Posterior vena cava (tissue), 2 donors: ENCODE measurements around the gene HACD2. TPM values are rescaled to one million over a fixed set of nuclear protein-coding genes. Genes with fewer than 3 reads are reported as not detected.

Experiments used
- DNase-seq: peaks from one replicate; pipeline ENCODE4 v3.0.0-alpha.2; 2020; ENCODE audit warnings: low spot score
- intact Hi-C, 2 donors: fragments of 100-400 bp; cut with DNase I; formaldehyde crosslinking; loops; one replicate each; pipeline versions ENCODE4 v1.14.1 to v1.14.2; 2022 to 2023
- total RNA-seq, 2 donors: library from RNA; stranded (reverse); fragmentation: NEBNext Ultra II Directional; extraction: Animal tissue kit (Norgen Biotek cat#: 25700); gene quantifications; one replicate each; pipeline ENCODE4 v1.2.1, GENCODE V29; 2021
- donor health status: DM: yes; HTN: yes; CAD: no.
- donor health status: DM: yes; HTN: yes; CAD: no.

HACD2 gene
- total RNA-seq, 2 donors from 2014 or later = 16.5 to 19.9 TPM

GRCh38 chr3:123469323-123469995 is 115.4 kb downstream of the HACD2 start:
- intact Hi-C loops = no loop called here
- no peak for DNase-seq

DNA sequence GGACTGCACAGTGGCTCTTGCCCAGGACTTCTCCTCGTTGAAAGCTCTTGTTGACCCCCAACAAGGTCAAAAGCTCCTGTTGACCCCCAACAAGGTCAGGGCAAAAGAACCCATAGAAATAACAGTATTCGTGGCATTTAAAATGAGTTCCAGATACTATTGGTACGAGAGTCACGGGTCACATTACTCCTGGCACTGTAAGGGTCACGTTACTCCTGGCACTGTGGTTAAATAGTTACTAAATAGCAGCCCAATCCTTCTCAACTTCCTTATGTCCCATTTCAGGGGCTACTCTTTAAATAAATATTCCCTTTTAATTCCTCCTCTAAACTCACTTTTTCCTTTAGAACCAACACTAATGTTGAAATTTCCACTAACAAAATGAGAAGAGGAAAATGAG is 117.8 kb downstream of the HACD2 start:
- DNase-seq = no peak
- intact Hi-C loops = no loop called here

GRCh38 chr3:123464211-123464610 is 120.6 kb downstream of the HACD2 start:
- no peak for DNase-seq
- intact Hi-C loops = loop anchor here in 1 of 2 donors (5.0 kb wide), 1 partner anchor 943 kb away; no protein-coding TSS in a partner anchor

DNA sequence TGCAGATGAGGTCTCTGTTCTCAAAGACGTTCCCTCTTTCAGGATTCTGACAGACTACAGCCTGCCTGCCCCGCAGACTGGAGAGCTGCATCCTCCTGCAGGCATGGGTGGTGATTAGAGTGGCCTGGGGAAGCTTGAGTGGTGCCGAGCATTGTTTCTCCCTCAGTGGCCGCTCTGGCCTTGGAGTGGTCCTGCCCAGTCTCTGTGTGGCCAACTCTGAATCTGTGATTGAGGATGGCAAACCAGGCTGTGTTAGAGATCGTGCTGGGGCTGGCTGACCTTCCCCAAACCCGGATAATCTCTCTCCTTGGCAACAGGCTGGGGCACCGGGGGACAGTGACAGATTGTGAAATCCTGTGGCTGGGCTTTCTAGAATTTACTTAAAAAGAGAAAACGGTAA is 125.0 kb downstream of the HACD2 start:
- intact Hi-C loops = loop anchor here in 1 of 2 donors (5.0 kb wide), 1 partner anchor 947 kb away; no protein-coding TSS in a partner anchor
- DNase-seq = no peak

DNA sequence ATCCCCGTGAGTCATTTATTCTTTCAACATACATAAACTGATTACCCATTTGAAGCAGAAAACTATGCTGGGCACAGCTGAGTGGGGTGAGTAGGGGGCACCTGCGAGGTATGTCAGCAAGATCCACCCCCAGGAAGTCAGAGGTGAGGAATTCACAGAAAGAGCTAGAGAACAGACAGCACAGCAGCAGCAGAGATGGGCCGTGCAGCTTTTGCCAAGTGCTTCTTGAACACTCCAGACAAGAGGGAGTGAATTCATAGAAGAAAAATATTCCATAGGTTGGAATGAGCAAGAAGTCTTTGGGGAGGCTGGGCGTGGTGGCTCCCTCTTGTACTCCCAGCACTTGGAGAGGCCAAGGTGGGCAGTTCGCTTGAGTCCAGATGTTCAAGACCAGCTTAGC is 126.6 kb downstream of the HACD2 start:
- intact Hi-C loops = no loop called here
- no peak for DNase-seq

DNA sequence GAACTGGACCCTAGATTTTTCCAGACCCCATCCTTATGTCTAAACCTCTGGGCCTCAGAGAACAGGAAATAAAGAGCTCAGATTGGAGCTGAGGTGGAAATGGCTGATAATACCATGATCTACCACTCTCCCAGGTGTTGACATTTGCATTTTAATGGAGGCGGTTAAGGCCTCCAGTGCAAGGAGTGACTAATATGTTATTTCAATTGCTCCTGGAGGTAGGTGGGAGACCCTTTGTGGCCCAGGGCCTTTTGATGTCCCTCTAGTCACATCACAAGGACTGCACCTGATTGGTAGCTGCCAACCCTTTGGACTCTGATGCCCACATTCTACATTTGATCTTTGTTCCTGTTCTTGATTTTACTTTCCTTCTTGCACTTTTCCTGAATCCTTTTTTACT is 127.0 kb downstream of the HACD2 start:
- intact Hi-C loops = no loop called here
- no peak for DNase-seq

GRCh38 chr3:123453675-123454074 is 131.2 kb downstream of the HACD2 start:
- DNase-seq = no peak
- intact Hi-C loops = loop anchor here in 1 of 2 donors (5.0 kb wide), 1 partner anchor 34 kb away; no protein-coding TSS in a partner anchor

DNA sequence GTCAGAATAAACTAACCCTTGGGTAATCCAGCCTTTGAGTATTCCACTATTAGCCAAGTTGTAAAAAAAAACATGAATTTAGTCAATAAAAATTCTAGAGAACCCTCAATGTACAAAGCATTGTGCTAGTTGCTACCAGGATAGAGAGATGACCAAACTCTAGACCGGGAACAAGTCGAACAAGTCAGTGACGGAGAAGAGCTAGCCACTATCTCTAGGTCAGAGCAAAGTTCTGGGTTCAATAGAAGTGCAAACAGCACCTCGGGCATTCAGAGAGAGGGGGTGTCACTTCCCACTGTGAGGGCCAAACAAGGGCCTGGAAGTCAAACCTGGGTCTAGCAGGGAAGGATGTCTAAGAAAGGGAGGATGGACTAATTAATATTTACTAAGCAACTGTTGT is 133.7 kb downstream of the HACD2 start:
- no peak for DNase-seq
- intact Hi-C loops = loop anchor here in 1 of 2 donors (5.0 kb wide), 1 partner anchor 36 kb away; no protein-coding TSS in a partner anchor

DNA sequence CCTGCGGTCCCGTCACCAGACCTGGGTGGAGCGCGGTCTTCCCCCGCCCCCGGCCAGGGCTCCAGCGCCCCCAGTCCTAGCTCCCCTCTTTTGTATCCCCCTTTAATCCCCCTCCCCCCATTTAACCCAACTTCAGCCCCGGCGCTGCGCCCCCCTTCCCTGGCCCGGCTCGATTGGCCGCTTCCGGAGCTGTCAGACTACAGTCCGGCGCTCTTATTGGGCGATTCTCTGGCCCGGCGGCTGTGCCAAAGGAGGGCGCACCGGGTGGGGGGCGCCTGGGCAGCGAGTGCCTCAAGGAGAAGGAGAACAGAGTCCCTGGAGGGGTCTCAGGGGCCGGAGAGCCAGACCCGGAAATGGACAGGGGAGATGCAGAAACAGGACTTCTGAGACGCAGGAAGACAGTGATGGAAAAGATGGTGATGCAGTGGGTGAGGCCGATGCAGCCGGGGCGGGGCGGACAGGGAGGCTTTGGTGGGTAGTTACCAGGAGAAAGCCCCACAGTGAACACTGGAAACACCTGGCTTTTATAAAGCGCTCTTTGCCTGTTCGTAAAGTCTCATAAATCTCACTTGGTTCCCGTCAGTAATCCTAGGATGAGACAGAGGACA is 134.8 kb downstream of the HACD2 start:
- intact Hi-C loops = loop anchor here (5.0 to 10.0 kb wide), 4 partner anchors 37 to 118 kb away; no protein-coding TSS in a partner anchor
- no peak for DNase-seq

DNA sequence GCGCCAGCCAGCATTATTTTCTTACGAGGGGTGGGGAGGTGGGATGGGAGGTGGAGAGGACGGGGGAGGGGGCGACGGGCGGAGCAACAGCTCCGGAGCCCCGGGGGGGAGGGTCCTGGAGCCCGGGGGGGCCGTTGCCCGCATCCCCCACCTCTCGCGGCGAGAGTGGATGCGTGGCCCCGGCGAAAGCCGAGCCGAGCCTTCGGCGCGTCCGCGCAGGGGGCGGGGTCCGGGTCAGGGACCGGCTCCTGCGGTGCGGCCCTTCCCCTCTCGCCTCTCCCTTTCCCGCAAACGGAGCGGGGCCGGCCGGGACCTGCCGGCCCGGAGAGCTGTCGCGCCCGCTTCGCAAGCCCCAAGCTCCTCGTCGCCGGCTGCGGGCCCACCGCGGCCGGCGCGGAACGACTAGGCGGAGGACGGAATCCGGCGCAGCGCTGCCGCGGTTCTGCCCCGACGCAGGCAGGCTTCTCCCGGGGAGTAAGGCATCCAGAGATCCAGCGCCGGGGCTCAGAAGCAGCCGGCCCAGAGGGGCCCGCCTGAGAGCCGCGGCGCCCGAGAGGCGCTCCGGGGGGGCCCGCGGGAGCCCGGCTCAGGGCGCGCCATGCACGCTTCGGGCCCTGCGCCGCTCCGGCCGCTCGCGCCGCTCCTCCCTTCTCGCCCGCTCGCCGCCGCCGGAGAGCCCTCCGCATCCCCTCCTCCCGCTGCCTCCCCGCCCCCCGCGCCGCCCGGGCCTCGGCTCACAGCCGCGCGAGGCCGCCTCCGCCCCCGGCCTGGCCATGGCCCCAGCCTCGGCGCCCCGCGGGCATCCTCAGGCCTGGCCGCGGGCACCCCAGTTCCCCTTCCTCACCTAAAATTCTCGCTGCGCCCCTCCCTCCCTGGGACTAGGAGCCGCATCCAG is 135.5 kb downstream of the HACD2 start:
- DNase-seq = no peak
- intact Hi-C loops = loop anchor here (5.0 to 10.0 kb wide), 3 partner anchors 37 to 117 kb away; no protein-coding TSS in a partner anchor

DNA sequence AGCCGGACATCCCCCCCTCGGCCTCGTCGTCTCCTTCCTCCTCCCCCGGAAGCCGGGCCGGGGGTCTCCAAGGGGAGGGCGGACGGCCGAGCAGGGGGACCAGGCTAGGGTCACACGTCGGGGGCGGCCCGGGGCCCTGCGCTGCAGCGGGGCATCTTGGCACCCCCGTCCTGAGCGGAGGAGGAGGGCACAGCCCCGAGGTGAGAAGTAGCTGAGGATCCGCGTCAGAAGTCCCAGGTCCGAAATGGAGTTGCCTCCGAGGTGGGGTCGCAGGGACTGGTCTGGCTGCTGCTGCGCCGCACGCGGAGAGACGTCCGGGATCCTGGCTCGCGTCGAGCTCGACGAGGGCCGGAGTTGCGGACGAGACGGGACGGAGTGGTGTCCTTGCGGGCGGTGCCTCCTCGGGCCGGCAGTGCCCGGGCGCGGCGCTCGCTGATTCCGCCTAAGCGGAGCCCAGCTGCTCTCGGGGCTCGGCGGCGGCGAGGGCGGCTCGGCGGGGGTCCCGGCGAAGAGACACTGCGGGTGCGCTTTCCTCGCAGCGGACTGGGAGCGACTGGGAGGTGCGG is 136.2 kb downstream of the HACD2 start, which contains the start of gene ADCY5:
Gene ADCY5, minus strand, starts transcription at position 555 of the 566 bp plus-strand sequence. Its CDS starts 545 bp downstream, at position 10.
- intact Hi-C loops = loop anchor here (5.0 to 10.0 kb wide), 3 partner anchors 36 to 116 kb away; no protein-coding TSS in a partner anchor
- no peak for DNase-seq

GRCh38 chr3:123447749-123448517 is 136.9 kb downstream of the HACD2 start:
- intact Hi-C loops = loop anchor here (5.0 to 10.0 kb wide), 3 partner anchors 36 to 116 kb away; no protein-coding TSS in a partner anchor
- no peak for DNase-seq

- intact Hi-C loops = loop anchor here (5.0 to 10.0 kb wide), 3 partner anchors 35 to 115 kb away; no protein-coding TSS in a partner anchor
- no peak for DNase-seq
Observed at GRCh38 chr3:123447416-123447748, 137.5 kb downstream of the HACD2 start.

DNA sequence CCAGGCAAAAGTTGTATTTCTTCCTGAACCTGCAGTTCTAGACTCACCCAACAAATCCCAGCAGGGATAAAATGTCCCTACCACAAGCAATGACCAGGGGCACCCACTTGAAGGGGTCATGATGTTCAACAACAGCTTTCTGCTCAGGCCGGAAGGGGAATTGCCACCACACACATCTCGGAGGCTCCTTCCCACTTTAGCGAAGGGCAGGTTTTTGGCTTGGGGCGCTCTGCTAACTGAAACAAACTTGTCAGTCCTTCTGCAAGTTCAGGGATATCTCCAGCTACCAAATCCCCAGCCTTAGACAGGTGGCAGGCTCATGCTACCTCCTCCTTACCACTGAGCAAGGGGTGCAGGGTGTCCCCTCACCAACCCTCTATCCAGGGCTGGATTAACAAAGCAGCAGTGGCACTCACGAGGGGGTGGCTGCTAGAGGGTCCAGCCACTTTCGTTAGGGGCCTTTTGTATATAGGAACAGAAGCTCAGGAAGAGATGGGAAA is 138.2 kb downstream of the HACD2 start:
- intact Hi-C loops = loop anchor here (5.0 to 10.0 kb wide), 3 partner anchors 34 to 114 kb away; no protein-coding TSS in a partner anchor
- DNase-seq = no peak

- intact Hi-C loops = loop anchor here (5.0 to 10.0 kb wide), 3 partner anchors 34 to 114 kb away; no protein-coding TSS in a partner anchor
- no peak for DNase-seq
Observed at GRCh38 chr3:123446210-123446609, 138.6 kb downstream of the HACD2 start.

GRCh38 chr3:123445702-123446101 is 139.2 kb downstream of the HACD2 start:
- no peak for DNase-seq
- intact Hi-C loops = loop anchor here (5.0 to 10.0 kb wide), 3 partner anchors 33 to 113 kb away; no protein-coding TSS in a partner anchor

DNA sequence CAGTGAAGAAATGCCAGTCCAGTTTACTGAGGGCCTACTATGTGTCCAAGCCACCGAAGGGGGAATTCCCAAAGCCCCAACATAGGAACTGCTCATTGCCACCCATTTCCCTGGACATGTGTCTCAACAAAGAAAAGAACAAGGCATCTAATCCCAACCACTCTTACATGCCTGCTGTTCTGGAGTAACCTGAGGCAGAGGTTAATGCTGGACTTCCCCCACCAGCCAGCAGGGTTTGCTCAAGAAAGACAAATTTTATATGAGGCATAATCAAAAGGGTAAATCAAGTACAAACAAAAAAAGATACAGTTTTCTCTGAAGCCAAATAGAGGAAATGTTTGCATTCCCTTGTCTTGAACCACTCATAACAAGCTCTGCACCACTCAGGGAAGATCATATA is 140.1 kb downstream of the HACD2 start:
- no peak for DNase-seq
- intact Hi-C loops = loop anchor here (5.0 to 10.0 kb wide), 3 partner anchors 32 to 112 kb away; no protein-coding TSS in a partner anchor

DNA sequence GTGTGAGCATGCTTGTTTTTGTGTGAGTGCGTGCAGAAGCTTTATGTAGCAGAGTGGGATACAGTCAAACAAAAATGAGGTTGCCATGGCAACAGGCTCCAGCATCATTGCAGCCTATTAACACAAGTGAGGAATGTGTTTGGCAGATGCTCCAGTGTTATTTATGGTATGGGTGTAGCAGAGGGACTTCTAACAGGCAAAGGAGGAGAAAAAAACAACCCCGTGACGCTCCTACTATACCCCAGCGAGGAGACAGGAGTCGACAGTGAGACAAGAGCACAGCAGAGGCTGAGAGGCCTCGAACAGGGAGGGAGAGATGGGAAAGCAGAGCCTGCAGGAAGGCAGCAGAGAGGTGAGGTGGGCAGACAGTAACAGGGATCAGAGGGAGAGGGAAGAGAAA is 140.8 kb downstream of the HACD2 start:
- intact Hi-C loops = loop anchor here in 1 of 2 donors (10.0 kb wide), 1 partner anchor 109 kb away; no protein-coding TSS in a partner anchor

More for the DNA sequence above, 140.8 kb downstream of the HACD2 start:
- DNase-seq = no peak
